HG02973 (cell line): ENCODE results near the gene SLC35G2.
"Not testable (repeated sequence)": the region's sequence is repeated elsewhere in the genome, so short reads cannot be mapped to it uniquely, and the experiment has no call there.

ENCODE experiments used
- ATAC-seq: cut with Tn5 transposase; IDR thresholded peaks from one replicate; pipeline ENCODE4 v1.9.1; 2021; ENCODE audit warnings: moderate library complexity; ENCODE audit not compliant: unreplicated experiment

The SLC35G2 gene

GRCh38 chr3:136818769-136819391 lies at the start of gene SLC35G2:
TSS of gene SLC35G2 (plus strand) at chr3:136819126. CDS start at chr3:136854461, 35,335 bp downstream.
- no peak for ATAC-seq

GRCh38 chr3:136772709-136773108 lies 46.2 kb upstream of the SLC35G2 start:
- no peak for ATAC-seq

- no peak for ATAC-seq
These were observed 40.1 kb upstream of the SLC35G2 start for GRCh38 chr3:136778865-136779264.

- ATAC-seq = no peak
These were observed 38.2 kb upstream of the SLC35G2 start for GRCh38 chr3:136780741-136781140.

- ATAC-seq = no peak
These were observed 35.2 kb upstream of the SLC35G2 start for GRCh38 chr3:136783708-136784191.

- peak; percentile 77 for ATAC-seq
These were observed 31.6 kb upstream of the SLC35G2 start for GRCh38 chr3:136787349-136787748.

- no peak for ATAC-seq
These were observed 30.8 kb upstream of the SLC35G2 start for GRCh38 chr3:136788154-136788553.

- no peak for ATAC-seq
These were observed 28.9 kb upstream of the SLC35G2 start for GRCh38 chr3:136789976-136790375.

GRCh38 chr3:136790786-136791185 lies 28.1 kb upstream of the SLC35G2 start:
- ATAC-seq = no peak

GRCh38 chr3:136792556-136793330 lies 26.2 kb upstream of the SLC35G2 start:
- no peak for ATAC-seq

- not testable (repeated sequence) for ATAC-seq
These were observed 17.8 kb upstream of the SLC35G2 start for GRCh38 chr3:136801146-136801545.

- ATAC-seq = no peak
These were observed 16.4 kb upstream of the SLC35G2 start for GRCh38 chr3:136802481-136802996.

GRCh38 chr3:136804141-136804540 lies 14.8 kb upstream of the SLC35G2 start:
- no peak for ATAC-seq

- no peak for ATAC-seq
These were observed 14.1 kb upstream of the SLC35G2 start for GRCh38 chr3:136804813-136805212.

GRCh38 chr3:136805795-136806194 lies 13.1 kb upstream of the SLC35G2 start:
- no peak for ATAC-seq

- no peak for ATAC-seq
These were observed 7.2 kb upstream of the SLC35G2 start for GRCh38 chr3:136811701-136812100.

GRCh38 chr3:136817448-136817847 lies 1.5 kb upstream of the SLC35G2 start:
- ATAC-seq = no peak

- no peak for ATAC-seq
These were observed 646 bp upstream of the SLC35G2 start for GRCh38 chr3:136818191-136818768.

- no peak for ATAC-seq
These were observed 435 bp downstream of the SLC35G2 start for GRCh38 chr3:136819392-136819730.

- ATAC-seq = no peak
These were observed 1.1 kb downstream of the SLC35G2 start for GRCh38 chr3:136819731-136820679.

- no peak for ATAC-seq
These were observed 12.5 kb downstream of the SLC35G2 start for GRCh38 chr3:136831461-136831860.
